Measurements from ENCODE around the gene MRI1. TPM values are rescaled to one million over a fixed set of nuclear protein-coding genes. Genes with fewer than 3 reads are reported as not detected.

MRI1 gene
- total and polyA plus RNA-seq, 2 experiments from 2014 or later, result 12.3 to 44.5 TPM

- no peaks in the 10 kb centered on the region; the same call in 2 of the 3 replicates for H3K9me3 Mint-ChIP-seq
- no peak for DNase-seq (ENCODE audit: low spot score)
These were observed 48.2 kb downstream of the MRI1 start for GRCh38 chr19:13812544-13812943.

More at GRCh38 chr19:13812544-13812943, 48.2 kb downstream of the MRI1 start:
- peaks cover 10% of the 10 kb centered on the region for H3K27me3 Mint-ChIP-seq (ENCODE audit: insufficient read depth, low read depth, poor library complexity)
- H3K4me3 Mint-ChIP-seq, result no peak overlapping the region
- Histone ChIP-seq H3K9me2 (ENCODE audit: insufficient read depth) (peaks cover under 1% of the 10 kb centered on the region; the same call in 1 of the 2 replicates), H2AFZ (no peak overlapping the region), H3K36me3 (ENCODE audit: insufficient read depth) (peaks cover 4% of the 10 kb centered on the region), H3K27ac (ENCODE audit: low read depth) (no peak overlapping the region), H3K4me3 (no peak overlapping the region), H3K4me2 (no peak overlapping the region), H3K79me2 (replicated peaks; ENCODE audit: insufficient read depth) (no peaks in the 10 kb centered on the region), H3K4me1 (ENCODE audit: insufficient read depth) (no peaks in the 10 kb centered on the region), H4K20me1 (replicated peaks; ENCODE audit: insufficient read depth) (no peaks in the 10 kb centered on the region), H3K27me3 (ENCODE audit: insufficient read depth) (no peaks in the 10 kb centered on the region), H3F3A (replicated peaks; ENCODE audit: low read depth) (0 out of 2 replicates have a peak, but pooled peaks cover 4% of the 10 kb centered on the region)
- TF ChIP-seq ZNF462 (CRISPR knock-in tag; IDR thresholded peaks at IDR 0.05), result no peak
- TF ChIP-seq POLR2AphosphoS5 (IDR thresholded peaks at IDR 0.05; ENCODE audit: low read depth), result no peak
- no peak for TF ChIP-seq EZH2phosphoT487 (IDR thresholded peaks at IDR 0.05; ENCODE audit: unreplicated experiment)
- TF ChIP-seq ZNF331 (CRISPR knock-in tag; IDR thresholded peaks at IDR 0.05; ENCODE audit: low read depth), result no peak
- TF ChIP-seq REST (IDR thresholded peaks at IDR 0.05; ENCODE audit: unreplicated experiment), result no peak
- TF ChIP-seq JUNB (IDR thresholded peaks at IDR 0.05; ENCODE audit: unreplicated experiment), result no peak
- TF ChIP-seq STAT1 (IDR thresholded peaks at IDR 0.05; ENCODE audit: unreplicated experiment), result no peak
- no peak for TF ChIP-seq EZH2 (IDR thresholded peaks at IDR 0.05; ENCODE audit: low read depth, unreplicated experiment)
- no peak overlapping the region for H3K27ac Mint-ChIP-seq
- ATAC-seq, result no peak
- H3K36me3 Mint-ChIP-seq (ENCODE audit: low read depth), result peaks cover 47% of the 10 kb centered on the region
- H3K4me1 Mint-ChIP-seq, result no peaks in the 10 kb centered on the region; the same call in 2 of the 3 replicates

Measured in GM23338 (cell line).